ENCODE data around the gene TMCO4.

DNA sequence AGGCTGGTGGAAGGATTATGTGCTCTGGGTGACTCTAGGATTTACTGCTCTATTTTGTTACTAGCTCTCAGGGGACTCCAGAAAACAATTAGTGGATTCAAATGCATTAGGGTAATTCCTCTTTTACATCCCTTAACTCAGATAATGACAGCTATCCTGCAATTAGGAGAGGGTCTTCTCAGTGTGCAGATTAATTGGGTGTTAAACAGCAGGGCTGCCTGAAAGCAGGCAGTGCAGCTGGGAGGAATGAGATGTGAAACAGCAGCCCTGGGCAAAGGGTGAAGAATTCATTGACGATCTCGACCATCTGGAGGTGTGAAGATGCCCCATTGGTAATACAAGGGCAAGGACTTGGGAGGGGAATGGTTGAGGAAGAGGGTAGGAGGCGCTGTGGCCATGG, 68.9 kb downstream of the TMCO4 start:
- TF ChIP-seq CTCF (IDR thresholded peaks at IDR 0.05) (no peak), POLR2A (IDR thresholded peaks at IDR 0.05) (no peak), EP300 (IDR thresholded peaks at IDR 0.05) (no peak), POLR2AphosphoS5 (IDR thresholded peaks at IDR 0.05) (no peak)

All from sigmoid colon (tissue), 4 donors.